Spleen (tissue), 11 donors: ENCODE data around the gene STX18. TPM values are rescaled to one million over a fixed set of nuclear protein-coding genes. Genes with fewer than 3 reads are reported as not detected.
"Not testable (repeated sequence)": the region's sequence is repeated elsewhere in the genome, so short reads cannot be mapped to it uniquely, and the experiment has no call there.

Experiments used
- DNase-seq: peaks from one replicate; pipeline ENCODE4 v3.0.0-alpha.2; 2020
- H3K27ac ChIP-seq, 8 donors: fragments of 200-600 bp; sonication (generic) in 7 of 8; 1 replicate in 4 of 8; 2 replicates in 4 of 8; pipeline versions ENCODE4 v1.5.0 to v1.8.0; 2016 to 2021; ENCODE audit warnings: inconsistent platforms in 4 of 8, mild to moderate bottlenecking in 4 of 8, moderate library complexity in 1 of 8
- H3K27me3 ChIP-seq, 7 donors: fragments of 200-600 bp; sonication (generic) in 6 of 7; replicated peaks in 1 of 7; 1 replicate in 4 of 7; 2 replicates in 3 of 7; pipeline versions ENCODE4 v1.5.0 to v1.8.0; 2016 to 2021; ENCODE audit warnings: inconsistent platforms in 3 of 7, mild to moderate bottlenecking in 1 of 7
- H3K36me3 ChIP-seq, 6 donors: fragments of 200-600 bp; sonication (generic) in 5 of 6; 1 replicate in 4 of 6; 2 replicates in 2 of 6; pipeline versions ENCODE4 v1.5.0 to v1.8.0; 2016 to 2021; ENCODE audit warnings: inconsistent platforms in 2 of 6
- H3K4me1 ChIP-seq, 6 donors: fragments of 200-600 bp; sonication (generic) in 5 of 6; 1 replicate in 3 of 6; 2 replicates in 3 of 6; pipeline versions ENCODE4 v1.5.0 to v1.8.0; 2016 to 2021; ENCODE audit warnings: inconsistent platforms in 3 of 6
- H3K4me3 ChIP-seq, 8 donors: fragments of 200-600 bp; sonication (generic) in 7 of 8; 1 replicate in 4 of 8; 2 replicates in 4 of 8; pipeline versions ENCODE4 v1.5.0 to v1.8.0; 2016 to 2021; ENCODE audit warnings: inconsistent platforms in 4 of 8, mild to moderate bottlenecking in 4 of 8, moderate library complexity in 2 of 8
- H3K9me3 ChIP-seq, 8 donors: fragments of 200-600 bp; sonication (generic) in 7 of 8; 1 replicate in 4 of 8; 2 replicates in 4 of 8; pipeline versions ENCODE4 v1.5.0 to v1.8.0; 2016 to 2021; ENCODE audit warnings: inconsistent platforms in 4 of 8
- CTCF ChIP-seq, 11 experiments: fragments of 200-600 bp in 7 of 11; fragments of 450-650 bp in 4 of 11; sonication (generic) in 4 of 11; IDR thresholded peaks in 8 of 11; conservative IDR thresholded peaks in 3 of 11; 1 replicate in 7 of 11; 2 replicates in 4 of 11; pipeline versions ENCODE4 v1.4.0 to v1.8.0; 2016 to 2021; ENCODE audit warnings: antibody characterized with exemption in 11 of 11, inconsistent platforms in 4 of 11, mild to moderate bottlenecking in 1 of 11
- POLR2A ChIP-seq, 3 donors: fragments of 450-650 bp; IDR thresholded peaks; one replicate each; pipeline ENCODE4 v1.5.1; 2017; ENCODE audit warnings: antibody characterized with exemption in 3 of 3, mild to moderate bottlenecking in 1 of 3
- POLR2AphosphoS5 ChIP-seq, 3 donors: sonication (generic); formaldehyde crosslinking; IDR thresholded peaks; one replicate each; pipeline ENCODE4 v1.5.1; 2017; ENCODE audit warnings: antibody characterized with exemption in 3 of 3
- WGBS, 5 donors: extraction: QIAGEN DNeasy Blood & Tissue Kit in 3 of 5; methylation state at CpG; one replicate each; pipeline versions ENCODE4 v1.1.5 to v1.1.7; 2013 to 2018; 5-methylcytosine and 5-hydroxymethylcytosine counted together
- intact Hi-C: fragments of 100-400 bp; cut with DNase I; formaldehyde crosslinking; loops from one replicate; pipeline ENCODE4 v1.15.0; 2023; ENCODE audit warnings: low total_unique reads
- polyA plus RNA-seq, 3 donors: library from polyadenylated mRNA; stranded (reverse); fragments of 200-250 nt; gene quantifications; one replicate each; pipeline ENCODE4 v1.2.1, GENCODE V29; 2013
- total RNA-seq, 7 donors: library from RNA; depleted of rRNA in 3 of 7; stranded (reverse); fragments of >200 nt in 3 of 7; fragmentation: NEBNext Ultra II Directional in 4 of 7; extraction: Animal tissue kit (Norgen Biotek cat#: 25700) in 4 of 7; gene quantifications; one replicate each; pipeline versions ENCODE4 v1.1.0 to v1.2.1, GENCODE V29; 2016 to 2021
- donor health status: healthy with polysubstance abuse.
- donor health status: DM: no; HTN: no; CAD: no; lungs with moderate emphysema.
- donor health status: DM: no; HTN: no; CAD: no.
- donor health status: Bipolar disorder and iron deficiency.
- donor health status: healthy.
- donor health status: DM: no; HTN: no; CAD: no.
- donor health status: DM: yes; HTN: yes; CAD: no.

The STX18 gene
- total and polyA plus RNA-seq, 10 donors = 19.0 to 45.8 (median 29.8) TPM

- Histone ChIP-seq H3K4me1 (no peaks in the 10 kb centered on the region), H3K27me3 (no peaks in the 10 kb centered on the region), H3K9me3 (no peaks in the 10 kb centered on the region), H3K36me3 (peaks cover 0 to 56% (median 46%) of the 10 kb centered on the region in 6 donors), H3K4me3 (no peak overlapping the region), H3K27ac (no peak overlapping the region)
- 93 to 99% (median 97%) methylated on average over 3 of the region's 3 CpGs for WGBS, 5 donors
- intact Hi-C loops = no loop called here
- no peak for DNase-seq
- TF ChIP-seq POLR2AphosphoS5 (IDR thresholded peaks at IDR 0.05) = no peak
Measured at GRCh38 chr4:4471195-4471594, 70.7 kb downstream of the STX18 start.

- Histone ChIP-seq H3K36me3 (peaks cover 0 to 66% (median 55%) of the 10 kb centered on the region in 6 donors), H3K27ac (no peak overlapping the region), H3K27me3 (no peaks in the 10 kb centered on the region), H3K4me1 (no peaks in the 10 kb centered on the region), H3K4me3 (no peak overlapping the region), H3K9me3 (peaks cover 0 to 4% (median 0%) of the 10 kb centered on the region in 8 donors)
- no peak for DNase-seq
- no peak for TF ChIP-seq POLR2A (IDR thresholded peaks at IDR 0.05)
- no peak for TF ChIP-seq POLR2AphosphoS5 (IDR thresholded peaks at IDR 0.05)
- no peak for TF ChIP-seq CTCF (IDR thresholded peaks at IDR 0.05 in 8 of 11, conservative IDR thresholded peaks at IDR 0.05 in 3 of 11)
- 83 to 90% (median 89%) methylated on average over 3 of the region's 3 CpGs for WGBS, 5 donors
- intact Hi-C loops = no loop called here
Measured at GRCh38 chr4:4470208-4470607, 71.6 kb downstream of the STX18 start.

GRCh38 chr4:4465238-4465637 is 76.6 kb downstream of the STX18 start:
- H3K36me3 ChIP-seq = peaks cover 0 to 91% (median 50%) of the 10 kb centered on the region in 6 donors
- H3K9me3 ChIP-seq, H3K4me1 ChIP-seq, H3K27me3 ChIP-seq, H3K27ac ChIP-seq, DNase-seq, intact Hi-C loops, H3K4me3 ChIP-seq: not testable (repeated sequence)
- WGBS, 5 donors = 96 to 99% (median 98%) methylated on average over 3 of the region's 3 CpGs

- intact Hi-C loops = no loop called here
- Histone ChIP-seq H3K4me3 (no peak overlapping the region), H3K4me1 (no peaks in the 10 kb centered on the region), H3K27ac (peak overlapping the region in 2 of 8 donors; percentile 23 to 59), H3K9me3 (peaks cover 0 to 4% (median 0%) of the 10 kb centered on the region in 8 donors), H3K27me3 (no peaks in the 10 kb centered on the region), H3K36me3 (peaks cover 0 to 91% (median 36%) of the 10 kb centered on the region in 6 donors)
- WGBS, 5 donors = 76 to 85% (median 79%) methylated on average over 3 of the region's 3 CpGs
- DNase-seq = no peak
- no peak for TF ChIP-seq POLR2A (IDR thresholded peaks at IDR 0.05)
- no peak for TF ChIP-seq POLR2AphosphoS5 (IDR thresholded peaks at IDR 0.05)
- no peak for TF ChIP-seq CTCF (IDR thresholded peaks at IDR 0.05 in 8 of 11, conservative IDR thresholded peaks at IDR 0.05 in 3 of 11)
Measured at GRCh38 chr4:4462970-4463369, 78.9 kb downstream of the STX18 start.

- Histone ChIP-seq H3K27me3 (no peaks in the 10 kb centered on the region), H3K27ac (peak overlapping the region in 3 of 8 donors; percentile 26 to 59 (median 29)), H3K4me1 (no peaks in the 10 kb centered on the region), H3K9me3 (peaks cover 0 to 4% (median 0%) of the 10 kb centered on the region in 8 donors), H3K36me3 (peaks cover 0 to 91% (median 40%) of the 10 kb centered on the region in 6 donors), H3K4me3 (no peak overlapping the region)
- TF ChIP-seq POLR2AphosphoS5 (IDR thresholded peaks at IDR 0.05) = no peak
- no peak for TF ChIP-seq POLR2A (IDR thresholded peaks at IDR 0.05)
- no peak for TF ChIP-seq CTCF (IDR thresholded peaks at IDR 0.05 in 8 of 11, conservative IDR thresholded peaks at IDR 0.05 in 3 of 11)
- intact Hi-C loops = no loop called here
- 77 to 88% (median 86%) methylated on average over 5 of the region's 5 CpGs for WGBS, 5 donors
- DNase-seq = no peak
Measured at GRCh38 chr4:4461850-4462249, 80.0 kb downstream of the STX18 start.
